B cell (primary cell): ENCODE data around the gene TRMO. TPM values are rescaled to one million over a fixed set of nuclear protein-coding genes. Genes with fewer than 3 reads are reported as not detected.

ENCODE experiments used
- ATAC-seq: fragments of 200-7000 bp; cut with Tn5 transposase; one replicate; pipeline ENCODE4 v1.10.0; 2021; ENCODE audit warnings: low read depth, mild to moderate bottlenecking, moderate number of reproducible peaks, moderate library complexity
- CTCF ChIA-PET: fragments of 350-600 bp; sonication (Branson Sonifier 250); formaldehyde crosslinking; loops from one replicate; lab custom pipeline; 2021; ENCODE audit warnings: antibody characterized with exemption, inconsistent platforms; lab: Charles Lee
- POLR2A ChIA-PET: fragments of 350-600 bp; sonication (Branson Sonifier 250); formaldehyde crosslinking; loops from one replicate; lab custom pipeline; 2021; ENCODE audit warnings: antibody characterized with exemption; lab: Charles Lee
- DNase-seq: peaks from one replicate; pipeline ENCODE4 v3.0.0; 2013
- H2AFZ ChIP-seq: 2 replicates; pipeline ENCODE4 v1.6.1; 2012; ENCODE audit warnings: mild to moderate bottlenecking, low read depth, low read length; ENCODE audit not compliant: insufficient read depth, poor library complexity, severe bottlenecking
- H3K27ac ChIP-seq, 2 donors: 1 replicate in 1 of 2; 2 replicates in 1 of 2; pipeline ENCODE4 v1.5.1; 2012 to 2013; ENCODE audit warnings: low read length in 2 of 2, mild to moderate bottlenecking in 2 of 2, moderate library complexity in 1 of 2
- H3K27me3 ChIP-seq, 4 experiments: fragments of 200-600 bp in 1 of 4; sonication (generic) in 1 of 4; replicated peaks in 1 of 4; 1 replicate in 2 of 4; 2 replicates in 2 of 4; pipeline versions ENCODE4 v1.6.1 to v1.7.0; 2013 to 2016; ENCODE audit warnings: low read length in 3 of 4, mild to moderate bottlenecking in 2 of 4, mixed read lengths in 1 of 4, moderate library complexity in 1 of 4; ENCODE audit not compliant: insufficient read depth in 4 of 4, control insufficient read depth in 3 of 4; ENCODE audit errors: control extremely low read depth in 1 of 4
- H3K36me3 ChIP-seq, 2 experiments: replicated peaks in 1 of 2; 1 replicate in 1 of 2; 2 replicates in 1 of 2; pipeline versions ENCODE4 v1.6.1 to v1.7.1; 2013; ENCODE audit warnings: low read length in 1 of 2; ENCODE audit not compliant: insufficient read depth in 2 of 2, control insufficient read depth in 1 of 2; ENCODE audit errors: control extremely low read depth in 1 of 2, extremely low read depth in 1 of 2
- H3K4me1 ChIP-seq, 2 donors: fragments of 200-600 bp in 1 of 2; sonication (generic) in 1 of 2; 1 replicate in 1 of 2; 2 replicates in 1 of 2; pipeline versions ENCODE4 v1.5.1 to v1.6.1; 2013 to 2017; ENCODE audit warnings: low read length in 2 of 2; ENCODE audit not compliant: control insufficient read depth in 2 of 2, insufficient read depth in 2 of 2
- H3K4me2 ChIP-seq: replicated peaks from 2 replicates; pipeline ENCODE3; 2012; ENCODE audit warnings: mild to moderate bottlenecking, low read depth, low read length; ENCODE audit not compliant: poor library complexity, severe bottlenecking
- H3K4me3 ChIP-seq, 5 experiments: fragments of 200-600 bp in 1 of 5; sonication (generic) in 1 of 5; 1 replicate in 3 of 5; 2 replicates in 2 of 5; pipeline versions ENCODE4 v1.5.1 to v1.7.0; 2011 to 2016; ENCODE audit warnings: low read length in 4 of 5, mild to moderate bottlenecking in 4 of 5, low read depth in 2 of 5, control low read depth in 1 of 5, moderate library complexity in 1 of 5; ENCODE audit not compliant: insufficient read depth in 1 of 5; ENCODE audit errors: control extremely low read depth in 1 of 5, extremely low read depth in 1 of 5
- H3K79me2 ChIP-seq: fragments of 200-600 bp; sonication (generic); one replicate; pipeline ENCODE4 v1.6.0; 2016; ENCODE audit warnings: low read length; ENCODE audit not compliant: control insufficient read depth, insufficient read depth
- H3K9ac ChIP-seq: fragments of 200-600 bp; sonication (generic); 2 replicates; pipeline ENCODE4 v1.6.1; 2017; ENCODE audit warnings: mild to moderate bottlenecking, low read length, moderate library complexity
- H3K9me3 ChIP-seq, 3 donors: one replicate each; pipeline versions ENCODE4 v1.6.1 to v1.7.1; 2013; ENCODE audit warnings: low read length in 2 of 3; ENCODE audit not compliant: control insufficient read depth in 2 of 3, insufficient read depth in 1 of 3; ENCODE audit errors: control extremely low read depth in 1 of 3
- H4K20me1 ChIP-seq: 2 replicates; pipeline ENCODE4 v1.6.0; 2012; ENCODE audit warnings: mild to moderate bottlenecking, low read length; ENCODE audit not compliant: insufficient read depth, control insufficient read depth, poor library complexity, severe bottlenecking
- H3K27ac Mint-ChIP-seq: one replicate; pipeline ENCODE4 v1.8.0; 2021; ENCODE audit warnings: mixed read lengths
- H3K27me3 Mint-ChIP-seq: one replicate; pipeline ENCODE4 v1.8.0; 2021; ENCODE audit warnings: mixed read lengths
- H3K4me1 Mint-ChIP-seq: one replicate; pipeline ENCODE4 v1.8.0; 2021; ENCODE audit warnings: mixed read lengths
- H3K4me3 Mint-ChIP-seq: one replicate; pipeline ENCODE4 v1.8.0; 2021; ENCODE audit warnings: mixed read lengths
- H3K9me3 Mint-ChIP-seq: one replicate; pipeline ENCODE4 v1.8.0; 2022; ENCODE audit warnings: mixed read lengths; ENCODE audit not compliant: insufficient read depth
- EZH2 ChIP-seq: IDR thresholded peaks from 2 replicates; pipeline ENCODE4 v1.6.1; 2012; ENCODE audit warnings: borderline replicate concordance, low read depth, mild to moderate bottlenecking, moderate library complexity, low read length; ENCODE audit not compliant: insufficient read depth, poor library complexity, severe bottlenecking
- WGBS: methylation state at CpG from one replicate; pipeline ENCODE4 v1.1.5; 2013; ENCODE audit warnings: missing lambda C conversion rate; ENCODE audit not compliant: insufficient coverage; 5-methylcytosine and 5-hydroxymethylcytosine counted together
- intact Hi-C: fragments of 100-400 bp; cut with micrococcal nuclease; formaldehyde crosslinking; loops from one replicate; pipeline ENCODE4 v1.10.0; 2022
- polyA plus RNA-seq: library from polyadenylated mRNA; depleted of rRNA; stranded (reverse); fragments of >200 nt; gene quantifications from 2 replicates; pipeline ENCODE4 v1.2.3, GENCODE V29; 2012
- total RNA-seq, 2 donors: library from RNA; stranded (reverse); fragments of 120-200 nt in 1 of 2; gene quantifications; 1 replicate in 1 of 2; 2 replicates in 1 of 2; pipeline versions ENCODE4 v1.2.3 to v1.2.4, GENCODE V29; 2013 to 2022
- TF ChIP-seq, protein P1 (sequence below): fragments of 200-600 bp; IDR thresholded peaks from one replicate; pipeline ENCODE4 v1.8.0; 2022; ENCODE audit warnings: antibody characterized with exemption, mild to moderate bottlenecking

Gene TRMO
- total and polyA plus RNA-seq, 2 donors (not counting 1 experiment from before 2014, with no cell fraction given) = 16.9 to 42.3 TPM

DNA sequence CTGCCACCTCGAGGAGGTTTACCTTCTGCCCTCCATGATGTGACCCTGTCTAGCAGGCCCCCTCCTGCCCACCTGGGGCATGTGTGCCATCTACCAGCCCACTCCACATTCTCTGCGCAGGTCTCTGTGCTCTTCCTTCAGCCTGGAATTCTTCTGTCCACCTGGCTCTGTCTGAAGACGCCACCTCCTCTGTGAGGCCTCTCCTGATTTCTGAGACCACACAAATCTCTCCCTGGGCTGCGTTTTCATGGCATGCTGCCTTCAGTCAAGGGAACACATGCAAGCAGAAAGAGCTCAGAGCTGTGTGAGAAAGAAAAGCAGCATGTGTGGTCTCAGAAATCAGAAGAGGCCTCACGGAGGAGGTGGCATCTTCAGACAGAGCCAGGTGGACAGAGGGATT is 47.2 kb downstream of the TRMO start:
- no peak for TF ChIP-seq EZH2
- TF ChIP-seq, protein P1, sequence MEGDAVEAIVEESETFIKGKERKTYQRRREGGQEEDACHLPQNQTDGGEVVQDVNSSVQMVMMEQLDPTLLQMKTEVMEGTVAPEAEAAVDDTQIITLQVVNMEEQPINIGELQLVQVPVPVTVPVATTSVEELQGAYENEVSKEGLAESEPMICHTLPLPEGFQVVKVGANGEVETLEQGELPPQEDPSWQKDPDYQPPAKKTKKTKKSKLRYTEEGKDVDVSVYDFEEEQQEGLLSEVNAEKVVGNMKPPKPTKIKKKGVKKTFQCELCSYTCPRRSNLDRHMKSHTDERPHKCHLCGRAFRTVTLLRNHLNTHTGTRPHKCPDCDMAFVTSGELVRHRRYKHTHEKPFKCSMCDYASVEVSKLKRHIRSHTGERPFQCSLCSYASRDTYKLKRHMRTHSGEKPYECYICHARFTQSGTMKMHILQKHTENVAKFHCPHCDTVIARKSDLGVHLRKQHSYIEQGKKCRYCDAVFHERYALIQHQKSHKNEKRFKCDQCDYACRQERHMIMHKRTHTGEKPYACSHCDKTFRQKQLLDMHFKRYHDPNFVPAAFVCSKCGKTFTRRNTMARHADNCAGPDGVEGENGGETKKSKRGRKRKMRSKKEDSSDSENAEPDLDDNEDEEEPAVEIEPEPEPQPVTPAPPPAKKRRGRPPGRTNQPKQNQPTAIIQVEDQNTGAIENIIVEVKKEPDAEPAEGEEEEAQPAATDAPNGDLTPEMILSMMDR = no peak
- Histone ChIP-seq H3K27me3 (no peaks in the 10 kb centered on the region), H2AFZ (no peak overlapping the region), H3K27ac (no peak overlapping the region), H3K4me1 (no peaks in the 10 kb centered on the region), H3K4me2 (no peak overlapping the region), H3K79me2 (no peaks in the 10 kb centered on the region), H3K36me3 (no peaks in the 10 kb centered on the region), H3K9ac (no peak overlapping the region), H3K9me3 (peaks cover 0 to 3% (median 0%) of the 10 kb centered on the region in 3 donors), H3K4me3 (no peak overlapping the region), H4K20me1 (no peaks in the 10 kb centered on the region)
- DNase-seq (no peak), ATAC-seq (no peak)
- CTCF ChIA-PET = no interaction called here
- intact Hi-C loops = no loop called here
- no peak overlapping the region for H3K27ac Mint-ChIP-seq
- no peaks in the 10 kb centered on the region for H3K9me3 Mint-ChIP-seq
- WGBS = 92% methylated on average over 5 of the region's 5 CpGs
- peaks cover 15% of the 10 kb centered on the region for H3K27me3 Mint-ChIP-seq
- no peak overlapping the region for H3K4me3 Mint-ChIP-seq
- no peaks in the 10 kb centered on the region for H3K4me1 Mint-ChIP-seq
- POLR2A ChIA-PET = no interaction called here

DNA sequence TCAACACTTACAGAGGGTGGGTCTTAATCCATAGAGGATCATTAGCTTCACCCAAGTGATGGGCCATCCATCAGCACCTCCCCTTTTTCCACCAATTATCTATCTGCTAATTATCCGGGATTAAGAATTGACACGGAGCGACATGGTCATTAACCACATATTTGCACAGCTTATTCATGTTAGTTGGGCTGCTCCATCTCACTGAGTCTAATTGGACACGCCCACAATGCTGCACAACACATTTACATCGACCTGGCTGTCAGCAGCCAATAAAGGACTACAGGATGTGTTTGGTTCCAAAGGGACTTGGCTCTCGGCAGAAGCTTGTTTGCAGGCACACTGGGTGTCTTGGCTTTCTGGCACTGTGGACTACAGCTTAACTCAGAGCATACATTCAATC is 47.7 kb downstream of the TRMO start:
- POLR2A ChIA-PET = no interaction called here

More for the DNA sequence above, 47.7 kb downstream of the TRMO start:
- Histone ChIP-seq H3K9ac (no peak overlapping the region), H3K79me2 (no peaks in the 10 kb centered on the region), H3K9me3 (peaks cover 0 to 3% (median 0%) of the 10 kb centered on the region in 3 donors), H3K27ac (no peak overlapping the region), H3K4me3 (no peak overlapping the region), H3K27me3 (no peaks in the 10 kb centered on the region), H3K36me3 (no peaks in the 10 kb centered on the region), H3K4me2 (no peak overlapping the region), H3K4me1 (no peaks in the 10 kb centered on the region), H4K20me1 (no peaks in the 10 kb centered on the region), H2AFZ (no peak overlapping the region)
- TF ChIP-seq, protein P1 = no peak
- no peak for TF ChIP-seq EZH2
- Mint-ChIP-seq H3K9me3 (no peaks in the 10 kb centered on the region), H3K27ac (no peak overlapping the region), H3K27me3 (peaks cover 19% of the 10 kb centered on the region), H3K4me1 (no peaks in the 10 kb centered on the region), H3K4me3 (no peak overlapping the region)
- CTCF ChIA-PET = no interaction called here
- DNase-seq = no peak
- no peak for ATAC-seq
- 86% methylated on average over 6 of the region's 6 CpGs for WGBS
- intact Hi-C loops = no loop called here
